H1 (cell line): ENCODE measurements around the gene ACTR1A. TPM values are rescaled to one million over a fixed set of nuclear protein-coding genes. Genes with fewer than 3 reads are reported as not detected.

ENCODE experiments used
- CTCF ChIA-PET: fragments of 300-600 bp; sonication (Branson Sonifier 250); formaldehyde crosslinking; loops from one replicate; lab custom pipeline; 2021; ENCODE audit not compliant: partially characterized antibody; lab: Charles Lee
- POLR2A ChIA-PET: fragments of 300-600 bp; sonication (Branson Sonifier 250); formaldehyde crosslinking; loops from one replicate; lab custom pipeline; 2021; ENCODE audit warnings: inconsistent platforms; ENCODE audit not compliant: partially characterized antibody; lab: Charles Lee
- DNase-seq, 2 experiments: peaks; one replicate each; pipeline versions ENCODE4 v3.0.0 to v3.0.0-alpha.2; 2010 to 2022; ENCODE audit warnings: low spot score in 2 of 2, low read depth in 1 of 2, mixed read lengths in 1 of 2
- FAIRE-seq: peaks from 2 replicates; lab custom pipeline; 2011; peaks lifted over from hg19 to GRCh38; lab: Jason Lieb, UNC
- H2AFZ ChIP-seq: 2 replicates; pipeline ENCODE4 v1.8.1; 2012; ENCODE audit warnings: low read length, inconsistent platforms
- H2AK5ac ChIP-seq: 2 replicates; pipeline ENCODE4 v1.6.1; 2013; ENCODE audit warnings: low read depth, low read length
- H2BK120ac ChIP-seq: replicated peaks from 2 replicates; pipeline ENCODE3; 2013; ENCODE audit warnings: low read depth, low read length, inconsistent platforms
- H2BK12ac ChIP-seq: 2 replicates; pipeline ENCODE4 v1.6.1; 2013; ENCODE audit warnings: low read depth, low read length
- H2BK15ac ChIP-seq: 2 replicates; pipeline ENCODE4 v1.6.1; 2013; ENCODE audit warnings: low read length
- H2BK20ac ChIP-seq: 2 replicates; pipeline ENCODE4 v1.6.1; 2013; ENCODE audit warnings: low read length
- H2BK5ac ChIP-seq: 2 replicates; pipeline ENCODE4 v1.6.1; 2013; ENCODE audit warnings: low read depth, low read length
- H3K14ac ChIP-seq: 2 replicates; pipeline ENCODE4 v1.6.1; 2013; ENCODE audit warnings: inconsistent platforms; ENCODE audit not compliant: insufficient read length
- H3K18ac ChIP-seq: 2 replicates; pipeline ENCODE4 v1.6.1; 2013; ENCODE audit warnings: low read length; ENCODE audit errors: extremely low read depth
- H3K23ac ChIP-seq: 2 replicates; pipeline ENCODE4 v1.6.1; 2013; ENCODE audit warnings: inconsistent platforms; ENCODE audit not compliant: insufficient read length
- H3K23me2 ChIP-seq: 2 replicates; pipeline ENCODE4 v1.6.1; 2013; ENCODE audit warnings: low read depth, low read length
- H3K27ac ChIP-seq: 2 replicates; pipeline ENCODE4 v1.6.1; 2011; ENCODE audit warnings: low read depth, low read length, inconsistent platforms
- H3K27me3 ChIP-seq, 4 experiments: replicated peaks in 1 of 4; 1 replicate in 1 of 4; 2 replicates in 3 of 4; pipeline versions ENCODE4 v1.6.1 to v1.8.1; 2011 to 2013; ENCODE audit warnings: low read length in 3 of 4, mild to moderate bottlenecking in 3 of 4, inconsistent platforms in 2 of 4, mixed read lengths in 2 of 4, moderate library complexity in 1 of 4; ENCODE audit not compliant: control insufficient read depth in 3 of 4, insufficient read depth in 3 of 4; ENCODE audit errors: extremely low read depth in 1 of 4
- H3K36me3 ChIP-seq, 4 experiments: 2 replicates each; pipeline versions ENCODE4 v1.6.1 to v1.8.1; 2011 to 2013; ENCODE audit warnings: mild to moderate bottlenecking in 4 of 4, low read length in 3 of 4, moderate library complexity in 2 of 4, control low read depth in 1 of 4, inconsistent platforms in 1 of 4; ENCODE audit not compliant: insufficient read depth in 4 of 4, control insufficient read depth in 2 of 4
- H3K4ac ChIP-seq: replicated peaks from 2 replicates; pipeline ENCODE3; 2013; ENCODE audit warnings: low read length, low read depth, mixed read lengths, inconsistent platforms; ENCODE audit not compliant: insufficient read length
- H3K4me1 ChIP-seq, 4 experiments: replicated peaks in 1 of 4; 1 replicate in 1 of 4; 2 replicates in 3 of 4; pipeline versions ENCODE4 v1.6.1 to v1.8.1; 2011 to 2013; ENCODE audit warnings: low read length in 3 of 4, inconsistent platforms in 2 of 4, mixed read lengths in 1 of 4; ENCODE audit not compliant: insufficient read depth in 4 of 4, control insufficient read depth in 3 of 4
- H3K4me2 ChIP-seq, 2 experiments: 2 replicates each; pipeline versions ENCODE4 v1.6.1 to v1.8.1; 2011 to 2013; ENCODE audit warnings: low read depth in 2 of 2, low read length in 2 of 2, control low read depth in 1 of 2, inconsistent platforms in 1 of 2, mild to moderate bottlenecking in 1 of 2; ENCODE audit not compliant: insufficient read depth in 1 of 2
- H3K4me3 ChIP-seq, 4 experiments: fragments of 200-600, 300-600 bp in 1 of 4; sonication (generic), shearing (Covaris generic), sonication (Bioruptor Twin) in 1 of 4; 2 replicates each; pipeline versions ENCODE4 v1.5.1 to v1.8.1; 2011 to 2016; ENCODE audit warnings: low read length in 4 of 4, low read depth in 3 of 4, control low read depth in 2 of 4, inconsistent platforms in 2 of 4, mild to moderate bottlenecking in 2 of 4, mixed read lengths in 1 of 4, moderate library complexity in 1 of 4; ENCODE audit not compliant: insufficient read depth in 2 of 4; ENCODE audit errors: extremely low read depth in 1 of 4
- H3K56ac ChIP-seq: replicated peaks from 2 replicates; pipeline ENCODE3; 2013; ENCODE audit warnings: low read depth, mild to moderate bottlenecking, mixed read lengths, low read length, inconsistent platforms; ENCODE audit not compliant: insufficient read length
- H3K79me1 ChIP-seq: 2 replicates; pipeline ENCODE4 v1.6.1; 2013; ENCODE audit warnings: low read depth, low read length, control low read depth
- H3K79me2 ChIP-seq, 2 experiments: 2 replicates each; pipeline versions ENCODE4 v1.6.1 to v1.8.1; 2012 to 2013; ENCODE audit warnings: low read length in 2 of 2, mild to moderate bottlenecking in 2 of 2, inconsistent platforms in 1 of 2; ENCODE audit not compliant: insufficient read depth in 2 of 2, control insufficient read depth in 1 of 2
- H3K9ac ChIP-seq, 4 experiments: replicated peaks in 1 of 4; 1 replicate in 1 of 4; 2 replicates in 3 of 4; pipeline versions ENCODE4 v1.6.1 to v1.8.1; 2011 to 2013; ENCODE audit warnings: low read depth in 3 of 4, low read length in 3 of 4, control low read depth in 2 of 4, mild to moderate bottlenecking in 2 of 4, moderate library complexity in 2 of 4, inconsistent platforms in 1 of 4; ENCODE audit errors: extremely low read depth in 1 of 4
- H3K9me3 ChIP-seq, 2 experiments: 2 replicates each; pipeline versions ENCODE4 v1.6.1 to v1.8.1; 2012 to 2013; ENCODE audit warnings: mild to moderate bottlenecking in 2 of 2, moderate library complexity in 2 of 2, control low read depth in 1 of 2, inconsistent platforms in 1 of 2, low read depth in 1 of 2, low read length in 1 of 2, mixed read lengths in 1 of 2; ENCODE audit not compliant: insufficient read depth in 2 of 2
- H4K20me1 ChIP-seq, 2 experiments: replicated peaks in 1 of 2; 2 replicates each; pipeline versions ENCODE3 to v1.8.1; 2011 to 2013; ENCODE audit warnings: inconsistent platforms in 2 of 2, low read length in 2 of 2, mild to moderate bottlenecking in 1 of 2; ENCODE audit not compliant: insufficient read depth in 2 of 2, control insufficient read depth in 1 of 2
- H4K5ac ChIP-seq: 2 replicates; pipeline ENCODE4 v1.6.1; 2013; ENCODE audit warnings: low read length, low read depth, mixed read lengths, inconsistent platforms; ENCODE audit not compliant: insufficient read length
- H4K8ac ChIP-seq: 2 replicates; pipeline ENCODE4 v1.8.0; 2013; ENCODE audit warnings: mild to moderate bottlenecking, moderate library complexity, low read length, inconsistent platforms; ENCODE audit not compliant: insufficient read depth; ENCODE audit errors: extremely low read depth
- H4K91ac ChIP-seq: replicated peaks from 2 replicates; pipeline ENCODE3; 2013; ENCODE audit warnings: low read length, mixed read lengths, inconsistent platforms; ENCODE audit not compliant: insufficient read length
- BACH1 ChIP-seq: IDR thresholded peaks from 2 replicates; pipeline ENCODE4 v1.6.1; 2012; ENCODE audit warnings: low read length, improper control_type of control experiment
- BCL11A ChIP-seq, 2 experiments: IDR thresholded peaks; one replicate each; pipeline ENCODE4 v1.6.1; 2011; ENCODE audit warnings: low read depth in 2 of 2, low read length in 2 of 2, mild to moderate bottlenecking in 2 of 2
- BRCA1 ChIP-seq: IDR thresholded peaks from 2 replicates; pipeline ENCODE4 v1.6.1; 2012; ENCODE audit warnings: low read depth, low read length, improper control_type of control experiment
- EGR1 ChIP-seq: IDR thresholded peaks from 2 replicates; pipeline ENCODE4 v1.6.1; 2011; ENCODE audit warnings: low read depth, low read length, borderline replicate concordance
- GTF2F1 ChIP-seq: IDR thresholded peaks from 2 replicates; pipeline ENCODE4 v1.6.1; 2012; ENCODE audit warnings: low read depth, low read length, improper control_type of control experiment, borderline replicate concordance
- HDAC6 ChIP-seq: IDR thresholded peaks from one replicate; pipeline ENCODE4 v1.7.1; 2012; ENCODE audit warnings: low read depth, mild to moderate bottlenecking, inconsistent platforms, low read length, moderate library complexity
- JUN ChIP-seq: IDR thresholded peaks from 2 replicates; pipeline ENCODE4 v1.6.1; 2011; ENCODE audit warnings: low read depth, mild to moderate bottlenecking, improper control_type of control experiment, low read length
- JUND ChIP-seq: IDR thresholded peaks from 2 replicates; pipeline ENCODE4 v1.6.1; 2011; ENCODE audit warnings: mild to moderate bottlenecking, improper control_type of control experiment, low read length
- PHF8 ChIP-seq: fragments of 200-600 bp; sonication (generic); conservative IDR thresholded peaks from 2 replicates; pipeline ENCODE4 v1.7.1; 2012; ENCODE audit warnings: low read depth, mild to moderate bottlenecking, inconsistent platforms, low read length, moderate library complexity
- POLR2AphosphoS5 ChIP-seq: IDR thresholded peaks from 2 replicates; pipeline ENCODE4 v1.6.1; 2011; ENCODE audit warnings: low read depth, low read length
- RAD21 ChIP-seq, 2 experiments: IDR thresholded peaks in 1 of 2; conservative IDR thresholded peaks in 1 of 2; 2 replicates each; pipeline ENCODE4 v1.6.1; 2011; ENCODE audit warnings: low read depth in 2 of 2, low read length in 2 of 2, improper control_type of control experiment in 1 of 2, inconsistent platforms in 1 of 2, mild to moderate bottlenecking in 1 of 2, moderate library complexity in 1 of 2
- RBBP5 ChIP-seq: IDR thresholded peaks from 2 replicates; pipeline ENCODE4 v1.7.1; 2012; ENCODE audit warnings: low read depth, mild to moderate bottlenecking, inconsistent platforms, low read length, moderate library complexity, borderline replicate concordance
- SP1 ChIP-seq: IDR thresholded peaks from 2 replicates; pipeline ENCODE4 v1.6.1; 2011; ENCODE audit warnings: low read depth, low read length
- SUZ12 ChIP-seq: fragments of 200-600 bp; sonication (generic); IDR thresholded peaks from 2 replicates; pipeline ENCODE4 v1.6.1; 2012; ENCODE audit warnings: mild to moderate bottlenecking, inconsistent platforms, low read length, moderate library complexity, mixed read lengths
- TEAD4 ChIP-seq: IDR thresholded peaks from 2 replicates; pipeline ENCODE4 v1.6.1; 2012; ENCODE audit warnings: low read depth, low read length, inconsistent platforms, mixed read lengths
- WGBS, 2 experiments: shearing (Covaris generic) in 1 of 2; methylation state at CpG; one replicate each; pipeline versions ENCODE4 v1.1.6 to v1.1.7; 2013 to 2015; ENCODE audit warnings: low lambda C conversion rate in 2 of 2, mixed read lengths in 2 of 2, inconsistent platforms in 1 of 2, low coverage in 1 of 2, missing lambda C conversion rate in 1 of 2; ENCODE audit not compliant: insufficient replicate concordance in 2 of 2, insufficient coverage in 1 of 2, insufficient read length in 1 of 2; ENCODE audit errors: extremely low coverage in 1 of 2, missing lambda C conversion rate in 1 of 2; 5-methylcytosine and 5-hydroxymethylcytosine counted together
- polyA plus RNA-seq, 7 experiments: library from polyadenylated mRNA; depleted of rRNA in 3 of 7; stranded (reverse) in 5 of 7; unstranded in 2 of 7; fragments of >200 nt in 5 of 7; fragments of 200-250 nt in 2 of 7; gene quantifications; 1 replicate in 5 of 7; 2 replicates in 1 of 7; 4 replicates in 1 of 7; pipeline versions ENCODE4 v1.2.1 to v1.2.3, GENCODE V29; 2011 to 2013; ENCODE audit warnings: missing spikeins in 2 of 7, mixed read lengths in 2 of 7
- total RNA-seq: library from RNA; stranded (reverse); fragmentation: NEBNext Ultra II Directional; extraction: Animal tissue kit (Norgen Biotek cat#: 25700); gene quantifications from 2 replicates; pipeline ENCODE4 v1.2.1, GENCODE V29; 2021

Gene ACTR1A
- total and polyA plus RNA-seq, 2 of the 8 experiments (the other 6 are each of a cell fraction or from before 2014, with no cell fraction given): 78.6 to 86.3 TPM

- Histone ChIP-seq H2AFZ (no peak overlapping the region), H3K27me3 (peaks cover 2 to 11% (median 8%) of the 10 kb centered on the region in 4 experiments; a peak in 4 of 7 replicates), H2AK5ac (no peak overlapping the region), H3K79me2 (peaks cover 0 to 7% of the 10 kb centered on the region in 2 experiments; a peak in 1 of 4 replicates), H4K91ac (no peak overlapping the region), H3K4me1 (peaks cover 0 to 10% (median 1%) of the 10 kb centered on the region in 4 experiments; a peak in 3 of 7 replicates), H2BK12ac (no peak overlapping the region), H4K20me1 (peaks cover 8 to 24% of the 10 kb centered on the region in 2 experiments), H3K4me2 (no peak overlapping the region), H4K8ac (no peak overlapping the region), H3K14ac (no peak overlapping the region), H3K9me3 (no peaks in the 10 kb centered on the region), H3K79me1 (no peaks in the 10 kb centered on the region; the same call in 1 of the 2 replicates), H3K23ac (no peak overlapping the region), H3K56ac (no peak overlapping the region), H2BK120ac (no peak overlapping the region), H4K5ac (no peak overlapping the region)
- CTCF ChIA-PET: interaction anchor here (16.5 kb wide), 1 partner anchor 73 kb away, joined by 182 read pairs; no protein-coding TSS in a partner anchor
- WGBS, 2 experiments: 95% methylated on average over 1 of the region's 1 CpG; no CpG with 5 or more reads in 1 of the 2 experiments
- no peak for TF ChIP-seq JUN
- no peak for TF ChIP-seq SUZ12
- no peak for TF ChIP-seq GTF2F1
- TF ChIP-seq BRCA1: no peak
- no peak for TF ChIP-seq PHF8
- no peak for TF ChIP-seq HDAC6
- no peak for TF ChIP-seq RBBP5
- TF ChIP-seq SP1: no peak
- no peak for TF ChIP-seq EGR1
- TF ChIP-seq BACH1: no peak
- TF ChIP-seq RAD21 (IDR thresholded peaks at IDR 0.05 in 1 of 2, conservative IDR thresholded peaks at IDR 0.05 in 1 of 2; ENCODE audit: low read depth in 2 of 2, low read length in 2 of 2): no peak
- TF ChIP-seq JUND: no peak
- TF ChIP-seq POLR2AphosphoS5: no peak
- TF ChIP-seq TEAD4: no peak
- no peak for TF ChIP-seq BCL11A (IDR thresholded peaks at IDR 0.05; ENCODE audit: low read depth in 2 of 2, low read length in 2 of 2)
- TF ChIP-seq, all 59 proteins: peak for 0
- H2BK5ac ChIP-seq: no peak overlapping the region
- no peak overlapping the region for H2BK20ac ChIP-seq
- DNase-seq: no peak
- no peak overlapping the region for H3K9ac ChIP-seq
- peaks cover 8% of the 10 kb centered on the region; the same call in 1 of the 2 replicates for H3K23me2 ChIP-seq
- H2BK15ac ChIP-seq: no peak overlapping the region
- H3K4me3 ChIP-seq: no peak overlapping the region
- no peak for FAIRE-seq
- POLR2A ChIA-PET: interaction anchor here (0.6 kb wide), 1 partner anchor 393 kb away, joined by 3 read pairs; no protein-coding TSS in a partner anchor
- no peak overlapping the region for H3K4ac ChIP-seq
- H3K18ac ChIP-seq: no peak overlapping the region
- no peak overlapping the region for H3K27ac ChIP-seq
- peaks cover 3 to 8% (median 5%) of the 10 kb centered on the region in 4 experiments; a peak in 5 of 8 replicates for H3K36me3 ChIP-seq
Measured at GRCh38 chr10:102508506-102508905, 6.0 kb upstream of the ACTR1A start.
